Trophoblast cell (in vitro differentiated cells and primary cell): ENCODE measurements around the gene DTWD1.
"Not testable (repeated sequence)": the region's sequence is repeated elsewhere in the genome, so short reads cannot be mapped to it uniquely, and the experiment has no call there.

ENCODE experiments used
- DNase-seq, 2 donors: peaks; one replicate each; pipeline ENCODE4 v3.0.0-alpha.2; 2016
- H2AFZ ChIP-seq: 2 replicates; pipeline ENCODE4 v1.6.1; 2013; ENCODE audit warnings: low read length, moderate library complexity, mild to moderate bottlenecking; ENCODE audit not compliant: insufficient read depth, poor library complexity
- H2AK5ac ChIP-seq: 2 replicates; pipeline ENCODE4 v1.6.1; 2013; ENCODE audit warnings: mild to moderate bottlenecking, low read length
- H2BK120ac ChIP-seq: 2 replicates; pipeline ENCODE4 v1.6.1; 2013; ENCODE audit warnings: low read length, mild to moderate bottlenecking, moderate library complexity; ENCODE audit not compliant: insufficient read depth, poor library complexity
- H2BK12ac ChIP-seq: 2 replicates; pipeline ENCODE4 v1.6.1; 2013; ENCODE audit warnings: mild to moderate bottlenecking, low read length, moderate library complexity
- H2BK5ac ChIP-seq: 2 replicates; pipeline ENCODE4 v1.6.1; 2013; ENCODE audit warnings: low read length, low read depth, moderate library complexity, mild to moderate bottlenecking; ENCODE audit not compliant: poor library complexity
- H3K14ac ChIP-seq: 2 replicates; pipeline ENCODE4 v1.6.1; 2013; ENCODE audit warnings: mild to moderate bottlenecking, low read length
- H3K18ac ChIP-seq: 2 replicates; pipeline ENCODE4 v1.6.1; 2013; ENCODE audit warnings: mild to moderate bottlenecking, low read length
- H3K23ac ChIP-seq: 2 replicates; pipeline ENCODE4 v1.6.1; 2013; ENCODE audit warnings: low read length
- H3K27ac ChIP-seq: 2 replicates; pipeline ENCODE4 v1.5.1; 2013; ENCODE audit warnings: low read depth, mild to moderate bottlenecking, inconsistent platforms, low read length, moderate library complexity
- H3K27me3 ChIP-seq: 2 replicates; pipeline ENCODE4 v1.6.1; 2013; ENCODE audit warnings: inconsistent platforms, mild to moderate bottlenecking, low read length, moderate library complexity; ENCODE audit not compliant: insufficient read depth
- H3K36me3 ChIP-seq, 2 experiments: 1 replicate in 1 of 2; 2 replicates in 1 of 2; pipeline ENCODE4 v1.6.1; 2013; ENCODE audit warnings: low read length in 2 of 2, mild to moderate bottlenecking in 2 of 2, moderate library complexity in 1 of 2; ENCODE audit not compliant: insufficient read depth in 2 of 2, control insufficient read depth in 1 of 2
- H3K4ac ChIP-seq: 2 replicates; pipeline ENCODE4 v1.6.1; 2013; ENCODE audit warnings: low read depth, mild to moderate bottlenecking, low read length, moderate library complexity
- H3K4me1 ChIP-seq, 2 experiments: 1 replicate in 1 of 2; 2 replicates in 1 of 2; pipeline ENCODE4 v1.6.1; 2013; ENCODE audit warnings: low read length in 2 of 2, mild to moderate bottlenecking in 2 of 2, moderate library complexity in 1 of 2; ENCODE audit not compliant: insufficient read depth in 2 of 2, control insufficient read depth in 1 of 2
- H3K4me2 ChIP-seq: 2 replicates; pipeline ENCODE4 v1.6.1; 2013; ENCODE audit warnings: inconsistent platforms, mild to moderate bottlenecking, low read length, moderate library complexity
- H3K4me3 ChIP-seq: 2 replicates; pipeline ENCODE4 v1.5.1; 2013; ENCODE audit warnings: mild to moderate bottlenecking, low read depth, low read length, inconsistent platforms
- H3K79me1 ChIP-seq: one replicate; pipeline ENCODE4 v1.6.1; 2013; ENCODE audit warnings: low read length
- H3K79me2 ChIP-seq: 2 replicates; pipeline ENCODE4 v1.6.1; 2013; ENCODE audit warnings: low read length, mild to moderate bottlenecking; ENCODE audit not compliant: control insufficient read depth, insufficient read depth, poor library complexity
- H3K9ac ChIP-seq: 2 replicates; pipeline ENCODE4 v1.6.1; 2013; ENCODE audit warnings: mild to moderate bottlenecking, low read length
- H3K9me3 ChIP-seq: 2 replicates; pipeline ENCODE4 v1.6.1; 2013; ENCODE audit warnings: low read depth, mild to moderate bottlenecking, control low read depth, inconsistent platforms, low read length; ENCODE audit not compliant: insufficient read depth
- H4K12ac ChIP-seq: 2 replicates; pipeline ENCODE4 v1.6.1; 2013; ENCODE audit warnings: low read depth, mild to moderate bottlenecking, low read length, moderate library complexity
- H4K8ac ChIP-seq: 2 replicates; pipeline ENCODE4 v1.6.1; 2013; ENCODE audit warnings: low read depth, mild to moderate bottlenecking, low read length, moderate library complexity
- H4K91ac ChIP-seq: one replicate; pipeline ENCODE4 v1.6.1; 2013; ENCODE audit warnings: low read depth, mild to moderate bottlenecking, low read length, moderate library complexity
- WGBS: extraction: QIAGEN DNeasy Blood & Tissue Kit; methylation state at CpG from one replicate; pipeline ENCODE4 v1.1.7; 2013; ENCODE audit warnings: missing lambda C conversion rate; ENCODE audit not compliant: insufficient read length, insufficient coverage; ENCODE audit errors: extremely low coverage; 5-methylcytosine and 5-hydroxymethylcytosine counted together

Gene DTWD1

GRCh38 chr15:49666486-49666885 is 45.6 kb downstream of the DTWD1 start:
- H2AK5ac ChIP-seq, H3K27ac ChIP-seq, H3K4me2 ChIP-seq, H3K36me3 ChIP-seq, H2AFZ ChIP-seq, DNase-seq, H3K9me3 ChIP-seq, H4K12ac ChIP-seq, H3K79me1 ChIP-seq, H3K23ac ChIP-seq, H2BK120ac ChIP-seq, H3K9ac ChIP-seq, H3K4ac ChIP-seq, H3K79me2 ChIP-seq, H3K4me3 ChIP-seq, H3K18ac ChIP-seq, H2BK5ac ChIP-seq, H3K4me1 ChIP-seq, H4K8ac ChIP-seq, H2BK12ac ChIP-seq, H4K91ac ChIP-seq, H3K27me3 ChIP-seq, H3K14ac ChIP-seq: not testable (repeated sequence)
- WGBS, result no CpG with 5 or more reads among the region's 3 CpGs

- no peak overlapping the region for H3K4ac ChIP-seq
- H3K18ac ChIP-seq, result no peak overlapping the region
- H3K4me1 ChIP-seq, result no peaks in the 10 kb centered on the region
- H2BK5ac ChIP-seq, result no peak overlapping the region
- no peaks in the 10 kb centered on the region for H3K27me3 ChIP-seq
- H2BK12ac ChIP-seq, result no peak overlapping the region
- H2AFZ ChIP-seq, result no peak overlapping the region
- H4K12ac ChIP-seq, result no peak overlapping the region
- H3K9me3 ChIP-seq, result peaks cover 2% of the 10 kb centered on the region
- no peak overlapping the region for H3K9ac ChIP-seq
- H2BK120ac ChIP-seq, result no peak overlapping the region
- H3K36me3 ChIP-seq, result no peaks in the 10 kb centered on the region
- no peak overlapping the region for H3K14ac ChIP-seq
- H3K4me2 ChIP-seq, result no peak overlapping the region
- H3K4me3 ChIP-seq, result no peak overlapping the region
- H3K27ac ChIP-seq, result no peak overlapping the region
- no peaks in the 10 kb centered on the region for H3K79me1 ChIP-seq
- DNase-seq, result no peak
- no CpG with 5 or more reads among the region's 1 CpG for WGBS
- no peak overlapping the region for H4K8ac ChIP-seq
- no peak overlapping the region for H2AK5ac ChIP-seq
- H3K79me2 ChIP-seq, result no peaks in the 10 kb centered on the region
- H3K23ac ChIP-seq, result no peak overlapping the region
- H4K91ac ChIP-seq, result no peak overlapping the region
These were observed 48.4 kb downstream of the DTWD1 start for GRCh38 chr15:49669288-49669687.

GRCh38 chr15:49673861-49674260 is 53.0 kb downstream of the DTWD1 start:
- Histone ChIP-seq H3K14ac (no peak overlapping the region), H3K9ac (no peak overlapping the region), H4K91ac (no peak overlapping the region), H3K23ac (no peak overlapping the region), H3K27me3 (no peaks in the 10 kb centered on the region), H4K12ac (no peak overlapping the region), H3K4me3 (no peak overlapping the region), H3K18ac (no peak overlapping the region), H3K79me2 (no peaks in the 10 kb centered on the region), H2BK12ac (no peak overlapping the region), H3K79me1 (no peaks in the 10 kb centered on the region), H3K4me2 (no peak overlapping the region), H2AFZ (no peak overlapping the region), H4K8ac (no peak overlapping the region), H3K36me3 (no peaks in the 10 kb centered on the region), H3K27ac (no peak overlapping the region), H2AK5ac (no peak overlapping the region), H2BK120ac (no peak overlapping the region), H2BK5ac (no peak overlapping the region), H3K4ac (no peak overlapping the region), H3K9me3 (peaks cover 2% of the 10 kb centered on the region), H3K4me1 (no peaks in the 10 kb centered on the region)
- no peak for DNase-seq
- no CpG with 5 or more reads among the region's 1 CpG for WGBS

GRCh38 chr15:49674370-49674769 is 53.5 kb downstream of the DTWD1 start:
- no peak overlapping the region for H3K14ac ChIP-seq
- no peaks in the 10 kb centered on the region for H3K27me3 ChIP-seq
- no CpG with 5 or more reads among the region's 1 CpG for WGBS
- no peaks in the 10 kb centered on the region for H3K36me3 ChIP-seq
- DNase-seq, result no peak
- no peak overlapping the region for H3K18ac ChIP-seq
- H3K9ac ChIP-seq, result no peak overlapping the region
- H3K4me2 ChIP-seq, result no peak overlapping the region
- no peak overlapping the region for H4K8ac ChIP-seq
- H2BK12ac ChIP-seq, result no peak overlapping the region
- H3K4me3 ChIP-seq, result no peak overlapping the region
- no peak overlapping the region for H3K4ac ChIP-seq
- H2BK120ac ChIP-seq, result no peak overlapping the region
- no peak overlapping the region for H4K91ac ChIP-seq
- H3K79me2 ChIP-seq, result no peaks in the 10 kb centered on the region
- H2BK5ac ChIP-seq, result no peak overlapping the region
- H2AK5ac ChIP-seq, result no peak overlapping the region
- H3K23ac ChIP-seq, result no peak overlapping the region
- no peaks in the 10 kb centered on the region for H3K79me1 ChIP-seq
- H2AFZ ChIP-seq, result no peak overlapping the region
- no peak overlapping the region for H4K12ac ChIP-seq
- no peaks in the 10 kb centered on the region for H3K4me1 ChIP-seq
- no peaks in the 10 kb centered on the region for H3K9me3 ChIP-seq
- no peak overlapping the region for H3K27ac ChIP-seq
